Esophagus squamous epithelium (tissue), 4 donors: ENCODE measurements around the gene RPL7L1.

Experiments
- CTCF ChIP-seq, 6 experiments: fragments of 450-650 bp in 4 of 6; fragments of 200-600 bp in 2 of 6; sonication (generic) in 2 of 6; IDR thresholded peaks; one replicate each; pipeline ENCODE4 v1.5.1; 2016 to 2019; ENCODE audit warnings: antibody characterized with exemption in 6 of 6, mild to moderate bottlenecking in 4 of 6, moderate library complexity in 4 of 6
- POLR2A ChIP-seq, 4 donors: fragments of 450-650 bp; IDR thresholded peaks; one replicate each; pipeline ENCODE4 v1.6.1; 2017; ENCODE audit warnings: antibody characterized with exemption in 4 of 4, mild to moderate bottlenecking in 4 of 4, moderate library complexity in 3 of 4

- TF ChIP-seq CTCF (IDR thresholded peaks at IDR 0.05) = no peak
- no peak for TF ChIP-seq POLR2A (IDR thresholded peaks at IDR 0.05)
These were observed 44.2 kb downstream of the RPL7L1 start for GRCh38 chr6:42923666-42924065.
